ENCODE data around the gene EFNA4. TPM values are rescaled to one million over a fixed set of nuclear protein-coding genes. Genes with fewer than 3 reads are reported as not detected.
A peak's percentile ranks its signal among the peaks of the same experiment; 100 is the strongest.

The EFNA4 gene
- polyA plus RNA-seq, 2 donors = 14.7 to 16.2 TPM

- H3K4me3 ChIP-seq (ENCODE audit: low read depth in 1 of 2, low read length in 2 of 2) = peak within 1 kb of the TSS; percentile 63 to 69
- H3K4me1 ChIP-seq (ENCODE audit: control insufficient read depth in 2 of 2, insufficient read depth in 2 of 2, low read length in 1 of 2) = peaks cover 2 to 14% of the 10 kb centered on the region in 2 donors
Measured at GRCh38 chr1:155050560-155051341, 12.8 kb upstream of the EFNA4 start, which contains the start of gene ADAM15. TSS of gene ADAM15 (plus strand) at chr1:155051316. CDS start at chr1:155051387, 71 bp downstream.

DNA sequence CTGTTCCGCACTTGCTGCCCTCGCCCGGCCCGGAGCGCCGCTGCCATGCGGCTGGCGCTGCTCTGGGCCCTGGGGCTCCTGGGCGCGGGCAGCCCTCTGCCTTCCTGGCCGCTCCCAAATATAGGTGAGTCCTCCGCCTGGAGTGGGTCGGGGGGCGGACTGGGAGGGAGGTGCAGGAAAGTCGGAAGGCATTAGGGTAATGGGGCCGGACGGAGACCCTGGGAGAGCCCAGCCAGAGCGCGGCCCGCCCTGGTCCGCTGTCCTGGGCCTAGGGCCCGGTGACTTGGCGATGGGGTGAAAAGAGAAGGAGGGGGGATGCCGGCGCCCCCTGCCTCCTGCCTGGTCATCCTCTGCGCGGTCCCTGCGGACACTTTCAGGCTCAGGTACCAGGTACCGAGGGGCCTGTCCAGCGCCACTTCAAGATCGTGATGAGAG lies 12.2 kb upstream of the EFNA4 start:
- 0 to 1% methylated on average over 27 to 31 of the region's 31 CpGs for WGBS, 2 donors
- no peaks in the 10 kb centered on the region for H3K27me3 ChIP-seq (ENCODE audit: control insufficient read depth in 1 of 2, insufficient read depth in 2 of 2, low read length in 2 of 2)

More at GRCh38 chr1:155050560-155051341, 12.8 kb upstream of the EFNA4 start, which contains the start of gene ADAM15:
- H3K9me3 ChIP-seq (ENCODE audit: control insufficient read depth in 2 of 2, insufficient read depth in 1 of 2, low read depth in 1 of 2, low read length in 1 of 2) = no peaks in the 10 kb centered on the region
- peak within 1 kb of the TSS; percentile 93 to 98 for H3K27ac ChIP-seq (ENCODE audit: low read depth in 2 of 2, low read length in 1 of 2)
- 0 to 1% methylated on average over 75 to 99 of the region's 99 CpGs for WGBS, 2 donors
- peaks cover under 1 to 11% of the 10 kb centered on the region in 2 donors for H3K36me3 ChIP-seq (ENCODE audit: control insufficient read depth in 2 of 2, insufficient read depth in 2 of 2, low read length in 1 of 2)
- H3K27me3 ChIP-seq (ENCODE audit: control insufficient read depth in 1 of 2, insufficient read depth in 2 of 2, low read length in 2 of 2) = no peaks in the 10 kb centered on the region

GRCh38 chr1:155051777-155052398 lies 11.7 kb upstream of the EFNA4 start:
- WGBS, 2 donors = 2% methylated on average over 27 of the region's 27 CpGs
- Histone ChIP-seq H3K27me3 (ENCODE audit: control insufficient read depth in 1 of 2, insufficient read depth in 2 of 2, low read length in 2 of 2) (no peaks in the 10 kb centered on the region), H3K4me3 (ENCODE audit: low read depth in 1 of 2, low read length in 2 of 2) (peak overlapping the region; percentile 61 to 63), H3K27ac (ENCODE audit: low read depth in 2 of 2, low read length in 1 of 2) (peak overlapping the region; percentile 80 to 98), H3K9me3 (ENCODE audit: control insufficient read depth in 2 of 2, insufficient read depth in 1 of 2, low read depth in 1 of 2, low read length in 1 of 2) (no peaks in the 10 kb centered on the region), H3K36me3 (ENCODE audit: control insufficient read depth in 2 of 2, insufficient read depth in 2 of 2, low read length in 1 of 2) (peaks cover 12 to 22% of the 10 kb centered on the region in 2 donors), H3K4me1 (ENCODE audit: control insufficient read depth in 2 of 2, insufficient read depth in 2 of 2, low read length in 1 of 2) (peaks cover 2 to 14% of the 10 kb centered on the region in 2 donors)

More for the DNA sequence above, 12.2 kb upstream of the EFNA4 start:
- peaks cover 2 to 14% of the 10 kb centered on the region in 2 donors for H3K4me1 ChIP-seq (ENCODE audit: control insufficient read depth in 2 of 2, insufficient read depth in 2 of 2, low read length in 1 of 2)
- H3K27ac ChIP-seq (ENCODE audit: low read depth in 2 of 2, low read length in 1 of 2) = peak overlapping the region; percentile 80 to 98
- H3K4me3 ChIP-seq (ENCODE audit: low read depth in 1 of 2, low read length in 2 of 2) = peak overlapping the region; percentile 61 to 63
- no peaks in the 10 kb centered on the region for H3K9me3 ChIP-seq (ENCODE audit: control insufficient read depth in 2 of 2, insufficient read depth in 1 of 2, low read depth in 1 of 2, low read length in 1 of 2)
- H3K36me3 ChIP-seq (ENCODE audit: control insufficient read depth in 2 of 2, insufficient read depth in 2 of 2, low read length in 1 of 2) = peaks cover 6 to 17% of the 10 kb centered on the region in 2 donors

GRCh38 chr1:155052439-155053395 lies 10.8 kb upstream of the EFNA4 start:
- H3K9me3 ChIP-seq (ENCODE audit: control insufficient read depth in 2 of 2, insufficient read depth in 1 of 2, low read depth in 1 of 2, low read length in 1 of 2) = no peaks in the 10 kb centered on the region
- H3K27ac ChIP-seq (ENCODE audit: low read depth in 2 of 2, low read length in 1 of 2) = peak overlapping the region; percentile 52 to 80
- peaks cover 16 to 30% of the 10 kb centered on the region in 2 donors for H3K36me3 ChIP-seq (ENCODE audit: control insufficient read depth in 2 of 2, insufficient read depth in 2 of 2, low read length in 1 of 2)
- peaks cover 2 to 14% of the 10 kb centered on the region in 2 donors for H3K4me1 ChIP-seq (ENCODE audit: control insufficient read depth in 2 of 2, insufficient read depth in 2 of 2, low read length in 1 of 2)
- H3K4me3 ChIP-seq (ENCODE audit: low read depth in 1 of 2, low read length in 2 of 2) = peak overlapping the region; percentile 61 to 63
- 31 to 41% methylated on average over 12 of the region's 12 CpGs for WGBS, 2 donors
- H3K27me3 ChIP-seq (ENCODE audit: control insufficient read depth in 1 of 2, insufficient read depth in 2 of 2, low read length in 2 of 2) = no peaks in the 10 kb centered on the region

GRCh38 chr1:155053531-155054105 lies 9.9 kb upstream of the EFNA4 start:
- no peaks in the 10 kb centered on the region for H3K27me3 ChIP-seq (ENCODE audit: control insufficient read depth in 1 of 2, insufficient read depth in 2 of 2, low read length in 2 of 2)
- no peak overlapping the region for H3K4me3 ChIP-seq (ENCODE audit: low read depth in 1 of 2, low read length in 2 of 2)
- peak overlapping the region in 1 of 2 donors; percentile 52 for H3K27ac ChIP-seq (ENCODE audit: low read depth in 2 of 2, low read length in 1 of 2)
- peaks cover 2 to 14% of the 10 kb centered on the region in 2 donors for H3K4me1 ChIP-seq (ENCODE audit: control insufficient read depth in 2 of 2, insufficient read depth in 2 of 2, low read length in 1 of 2)
- H3K36me3 ChIP-seq (ENCODE audit: control insufficient read depth in 2 of 2, insufficient read depth in 2 of 2, low read length in 1 of 2) = peaks cover 21 to 39% of the 10 kb centered on the region in 2 donors
- WGBS, 2 donors = 66 to 71% methylated on average over 7 of the region's 7 CpGs
- H3K9me3 ChIP-seq (ENCODE audit: control insufficient read depth in 2 of 2, insufficient read depth in 1 of 2, low read depth in 1 of 2, low read length in 1 of 2) = peaks cover 0 to 2% of the 10 kb centered on the region in 2 donors

GRCh38 chr1:155057104-155057503 lies 6.4 kb upstream of the EFNA4 start:
- 93 to 96% methylated on average over 7 to 8 of the region's 8 CpGs for WGBS, 2 donors
- Histone ChIP-seq H3K4me3 (ENCODE audit: low read depth in 1 of 2, low read length in 2 of 2) (no peak overlapping the region), H3K27me3 (ENCODE audit: control insufficient read depth in 1 of 2, insufficient read depth in 2 of 2, low read length in 2 of 2) (no peaks in the 10 kb centered on the region), H3K36me3 (ENCODE audit: control insufficient read depth in 2 of 2, insufficient read depth in 2 of 2, low read length in 1 of 2) (peaks cover 26 to 52% of the 10 kb centered on the region in 2 donors), H3K9me3 (ENCODE audit: control insufficient read depth in 2 of 2, insufficient read depth in 1 of 2, low read depth in 1 of 2, low read length in 1 of 2) (peaks cover 0 to 2% of the 10 kb centered on the region in 2 donors), H3K27ac (ENCODE audit: low read depth in 2 of 2, low read length in 1 of 2) (no peak overlapping the region), H3K4me1 (ENCODE audit: control insufficient read depth in 2 of 2, insufficient read depth in 2 of 2, low read length in 1 of 2) (peaks cover 8 to 9% of the 10 kb centered on the region in 2 donors)

DNA sequence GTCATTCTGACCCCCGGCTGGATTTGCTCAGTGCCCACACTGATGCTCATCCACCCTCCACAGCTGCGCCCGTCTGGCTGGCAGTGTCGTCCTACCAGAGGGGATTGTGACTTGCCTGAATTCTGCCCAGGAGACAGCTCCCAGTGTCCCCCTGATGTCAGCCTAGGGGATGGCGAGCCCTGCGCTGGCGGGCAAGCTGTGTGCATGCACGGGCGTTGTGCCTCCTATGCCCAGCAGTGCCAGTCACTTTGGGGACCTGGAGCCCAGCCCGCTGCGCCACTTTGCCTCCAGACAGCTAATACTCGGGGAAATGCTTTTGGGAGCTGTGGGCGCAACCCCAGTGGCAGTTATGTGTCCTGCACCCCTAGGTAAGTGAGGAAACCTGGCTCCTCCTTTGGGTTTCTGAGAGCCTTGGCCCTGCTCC lies 5.7 kb upstream of the EFNA4 start:
- Histone ChIP-seq H3K4me1 (ENCODE audit: control insufficient read depth in 2 of 2, insufficient read depth in 2 of 2, low read length in 1 of 2) (peaks cover 8 to 12% of the 10 kb centered on the region in 2 donors), H3K4me3 (ENCODE audit: low read depth in 1 of 2, low read length in 2 of 2) (no peak overlapping the region), H3K9me3 (ENCODE audit: control insufficient read depth in 2 of 2, insufficient read depth in 1 of 2, low read depth in 1 of 2, low read length in 1 of 2) (peaks cover 0 to 2% of the 10 kb centered on the region in 2 donors), H3K36me3 (ENCODE audit: control insufficient read depth in 2 of 2, insufficient read depth in 2 of 2, low read length in 1 of 2) (peaks cover 26 to 52% of the 10 kb centered on the region in 2 donors), H3K27ac (ENCODE audit: low read depth in 2 of 2, low read length in 1 of 2) (no peak overlapping the region), H3K27me3 (ENCODE audit: control insufficient read depth in 1 of 2, insufficient read depth in 2 of 2, low read length in 2 of 2) (no peaks in the 10 kb centered on the region)
- WGBS, 2 donors = 91% methylated on average over 13 of the region's 13 CpGs

DNA sequence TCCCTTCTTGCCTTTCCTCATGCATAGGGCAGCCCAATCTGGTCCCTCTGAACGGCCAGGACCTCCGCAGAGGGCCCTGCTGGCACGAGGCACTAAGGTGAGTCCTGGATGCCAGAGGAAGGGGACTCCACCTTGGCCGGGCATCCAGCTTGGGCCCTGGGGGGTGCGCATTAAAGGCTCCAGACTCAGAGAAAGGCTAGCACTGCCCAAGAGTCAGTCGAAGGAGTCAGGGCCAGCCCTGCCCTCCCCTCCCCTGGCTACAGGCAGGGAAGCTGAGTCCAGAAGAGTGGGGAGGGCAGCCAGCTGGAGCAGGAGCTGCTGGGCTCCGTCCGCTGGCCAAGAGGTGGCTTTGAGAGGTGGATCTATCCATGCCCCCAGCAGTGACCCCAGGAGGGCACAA lies 2.8 kb upstream of the EFNA4 start:
- Histone ChIP-seq H3K27me3 (ENCODE audit: control insufficient read depth in 1 of 2, insufficient read depth in 2 of 2, low read length in 2 of 2) (no peaks in the 10 kb centered on the region), H3K4me1 (ENCODE audit: control insufficient read depth in 2 of 2, insufficient read depth in 2 of 2, low read length in 1 of 2) (peaks cover 6 to 15% of the 10 kb centered on the region in 2 donors), H3K9me3 (ENCODE audit: control insufficient read depth in 2 of 2, insufficient read depth in 1 of 2, low read depth in 1 of 2, low read length in 1 of 2) (peaks cover 0 to 2% of the 10 kb centered on the region in 2 donors), H3K36me3 (ENCODE audit: control insufficient read depth in 2 of 2, insufficient read depth in 2 of 2, low read length in 1 of 2) (peaks cover 26 to 41% of the 10 kb centered on the region in 2 donors), H3K27ac (ENCODE audit: low read depth in 2 of 2, low read length in 1 of 2) (no peak overlapping the region), H3K4me3 (ENCODE audit: low read depth in 1 of 2, low read length in 2 of 2) (no peak overlapping the region)
- 69 to 81% methylated on average over 8 of the region's 8 CpGs for WGBS, 2 donors

Measured in esophagus (tissue), 2 donors.